Activated T-helper 9 cell treated with anti-CD3 and anti-CD28 coated beads, Interleukin-2, amount 50 U/mL, for 16 hours (primary cell): ENCODE data around the gene CD2BP2.
A peak's percentile ranks its signal among the peaks of the same experiment; 100 is the strongest.
"Not testable (repeated sequence)": the region's sequence is repeated elsewhere in the genome, so short reads cannot be mapped to it uniquely, and the experiment has no call there.

Source experiments
- DNase-seq: peaks from one replicate; pipeline ENCODE4 v3.0.0-alpha.2; 2020; ENCODE audit warnings: low read depth

CD2BP2 gene

GRCh38 chr16:30355144-30355953 is at the start of gene CD2BP2:
Gene CD2BP2, minus strand, starts transcription at chr16:30355308. Its CDS starts 627 bp downstream, at chr16:30354681.
- DNase-seq: peak; percentile 82

DNA sequence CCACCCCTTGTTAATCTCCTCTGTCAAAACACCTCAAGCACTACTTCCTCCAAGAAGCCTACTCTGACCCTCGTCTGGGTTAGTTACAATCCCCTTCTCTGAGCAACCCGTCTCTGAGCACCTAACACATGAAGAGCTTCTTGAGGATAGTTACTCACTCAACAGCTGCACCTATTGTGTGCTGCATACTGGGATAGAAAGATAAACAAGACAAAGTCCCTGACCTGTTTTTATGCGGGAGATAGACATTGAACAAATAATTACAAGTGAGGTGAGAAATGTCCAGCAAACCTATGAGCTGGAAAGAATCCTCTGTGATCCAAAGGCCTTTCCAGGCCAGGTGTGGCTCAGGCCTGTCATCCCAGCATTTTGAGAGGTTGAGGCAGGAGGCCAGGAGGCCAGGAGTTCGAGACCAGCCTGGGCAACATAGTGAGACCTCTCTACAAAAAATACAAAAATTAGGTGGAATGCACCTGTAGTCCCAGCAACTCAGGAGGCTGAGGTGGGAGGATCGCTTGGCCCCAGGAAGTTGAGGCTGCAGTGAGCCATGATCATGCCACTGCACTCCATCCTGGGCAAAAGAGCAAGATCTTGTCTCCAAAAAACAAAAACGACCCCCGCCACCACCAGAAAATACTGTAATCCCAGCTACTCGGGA is 46.8 kb upstream of the CD2BP2 start:
- DNase-seq: no peak

- no peak for DNase-seq
Observed at GRCh38 chr16:30399435-30400186, 44.5 kb upstream of the CD2BP2 start.

DNA sequence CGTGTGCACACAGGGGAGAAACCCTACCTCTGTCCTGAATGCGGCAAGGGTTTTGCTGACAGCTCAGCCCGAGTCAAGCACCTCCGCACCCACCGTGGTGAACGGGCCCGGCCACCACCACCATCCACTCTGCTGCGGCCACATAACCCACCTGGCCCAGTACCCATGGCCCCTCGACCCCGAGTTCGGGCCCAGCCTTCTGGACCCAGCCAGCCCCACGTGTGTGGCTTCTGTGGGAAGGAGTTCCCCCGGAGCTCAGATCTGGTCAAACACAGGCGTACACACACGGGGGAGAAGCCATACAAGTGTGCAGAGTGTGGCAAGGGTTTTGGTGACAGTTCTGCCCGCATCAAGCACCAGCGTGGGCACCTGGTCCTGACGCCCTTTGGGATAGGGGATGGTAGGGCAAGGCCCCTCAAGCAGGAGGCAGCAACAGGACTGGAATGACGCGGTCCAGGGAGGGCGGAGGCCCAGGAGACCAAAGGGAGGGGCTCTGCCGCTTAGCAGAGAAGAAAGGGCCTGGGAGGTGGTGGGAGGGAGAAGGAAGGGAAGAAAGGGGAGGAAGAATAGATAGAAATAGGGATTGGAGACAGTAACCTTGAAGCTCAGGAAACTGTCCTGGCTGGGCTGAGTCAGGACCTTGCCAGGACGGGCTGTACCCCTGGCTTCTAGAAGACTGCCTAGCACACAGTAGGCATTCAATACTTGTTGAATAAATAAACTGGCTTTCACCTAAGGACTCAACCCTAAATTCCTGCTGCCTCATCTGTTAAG is 43.7 kb upstream of the CD2BP2 start:
- DNase-seq: no peak

DNA sequence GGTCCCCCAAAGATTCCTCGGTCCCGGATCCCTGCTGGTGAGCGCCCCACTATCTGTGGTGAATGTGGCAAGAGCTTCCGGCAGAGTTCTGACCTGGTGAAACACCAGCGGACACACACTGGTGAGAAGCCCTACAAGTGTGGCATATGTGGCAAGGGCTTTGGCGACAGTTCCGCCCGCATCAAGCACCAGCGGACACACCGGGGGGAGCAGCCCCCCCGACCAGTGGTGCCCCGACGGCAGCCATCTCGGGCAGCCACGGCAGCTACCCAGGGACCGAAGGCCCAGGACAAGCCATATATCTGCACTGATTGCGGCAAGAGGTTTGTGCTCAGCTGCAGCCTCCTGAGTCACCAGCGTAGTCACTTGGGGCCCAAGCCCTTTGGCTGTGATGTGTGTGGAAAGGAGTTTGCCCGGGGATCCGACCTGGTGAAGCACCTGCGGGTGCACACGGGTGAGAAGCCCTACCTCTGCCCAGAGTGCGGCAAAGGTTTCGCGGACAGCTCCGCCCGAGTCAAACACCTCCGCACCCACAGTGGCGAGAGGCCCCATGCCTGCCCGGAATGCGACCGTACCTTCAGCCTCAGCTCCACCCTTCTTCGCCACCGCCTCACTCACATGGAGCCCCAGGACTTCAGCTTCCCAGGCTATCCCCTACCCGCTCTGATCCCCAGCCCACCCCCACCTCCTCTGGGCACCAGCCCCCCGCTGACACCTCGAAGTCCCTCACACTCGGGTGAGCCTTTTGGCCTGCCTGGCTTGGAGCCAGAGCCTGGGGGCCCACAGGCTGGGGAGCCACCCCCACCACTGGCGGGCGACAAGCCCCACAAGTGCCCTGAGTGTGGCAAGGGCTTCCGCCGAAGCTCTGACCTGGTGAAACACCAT is 42.9 kb upstream of the CD2BP2 start:
- no peak for DNase-seq

DNA sequence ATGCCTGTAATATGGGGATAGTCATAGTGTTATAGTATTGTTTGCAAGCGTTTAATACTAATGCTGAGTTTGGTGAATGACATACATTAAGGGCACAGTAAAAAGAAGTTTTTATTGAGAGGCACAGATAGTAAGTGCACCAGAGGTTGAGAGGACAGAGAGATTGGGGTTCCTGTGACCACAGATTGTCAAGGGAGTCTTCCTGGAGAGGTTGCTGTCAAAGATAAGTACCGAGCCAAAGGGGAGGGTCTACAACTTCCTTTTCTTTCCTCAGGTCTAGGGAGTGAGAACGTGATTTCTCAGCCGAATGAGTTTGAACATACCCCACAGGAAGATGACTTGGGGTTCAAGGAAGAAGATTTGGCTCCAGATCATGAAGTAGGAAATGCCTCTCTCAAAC is 41.9 kb upstream of the CD2BP2 start:
- no peak for DNase-seq

DNA sequence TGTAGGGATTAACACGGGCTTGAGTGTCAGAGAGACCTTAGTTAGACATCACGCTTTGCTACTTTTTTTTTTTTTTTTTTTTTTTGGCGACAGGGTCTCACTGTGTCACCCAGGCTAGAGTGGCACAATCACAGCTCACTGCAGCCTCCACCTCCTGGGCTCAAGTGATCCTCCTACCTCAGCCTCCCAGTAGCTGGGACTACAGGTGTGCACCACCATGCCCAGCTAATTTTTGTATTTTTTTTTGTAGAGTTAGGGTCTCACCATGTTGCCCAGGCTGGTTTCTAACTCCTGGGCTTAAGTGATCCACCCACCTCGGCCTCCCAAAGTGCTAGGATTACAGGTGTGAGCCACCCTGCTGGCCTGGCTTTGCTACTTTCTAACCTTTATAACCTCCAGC is 41.5 kb upstream of the CD2BP2 start:
- not testable (repeated sequence) for DNase-seq

- DNase-seq: no peak
Observed at GRCh38 chr16:30395992-30396585, 41.0 kb upstream of the CD2BP2 start.

DNA sequence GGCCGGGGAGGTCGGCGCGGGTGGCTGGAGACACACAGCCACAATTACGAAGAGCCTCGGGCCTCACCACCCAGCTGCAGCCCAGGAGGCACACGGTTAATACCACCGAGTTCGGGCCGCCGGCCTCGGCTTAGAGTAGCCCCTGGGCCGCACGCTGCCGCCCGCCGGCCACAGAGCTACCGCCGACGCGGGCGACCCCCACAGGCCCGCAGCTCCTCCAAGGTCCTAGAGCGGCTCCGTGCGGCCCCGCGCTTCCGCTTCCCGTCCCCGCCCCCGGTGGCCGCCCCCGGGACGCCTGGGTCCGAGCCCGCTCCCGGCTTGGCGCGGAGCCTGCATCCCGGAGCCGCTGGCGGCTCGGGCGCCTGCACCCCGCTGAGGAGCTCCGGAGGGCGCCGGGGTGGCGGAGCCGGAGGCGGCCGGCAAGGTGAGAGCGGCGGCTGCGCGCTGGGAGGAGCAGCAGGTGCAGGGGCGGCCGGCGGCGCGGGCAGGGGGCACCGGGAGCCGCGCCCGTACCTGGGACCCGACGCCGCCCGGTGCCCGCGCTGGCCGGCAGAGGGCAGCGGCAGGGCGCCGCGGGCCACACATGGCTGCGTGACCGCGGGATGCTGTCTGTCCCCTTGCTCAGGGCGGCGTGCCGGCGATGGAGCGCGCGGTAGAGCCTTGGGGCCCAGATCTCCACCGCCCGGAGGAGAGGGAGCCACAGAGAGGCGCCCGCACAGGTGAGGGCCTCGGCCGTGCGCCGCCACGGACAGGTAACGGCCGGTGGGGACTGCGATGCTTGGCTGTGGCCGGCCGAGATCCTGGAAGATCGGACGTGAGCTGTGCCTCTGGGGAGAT is 40.3 kb upstream of the CD2BP2 start, which contains the start of gene ZNF48:
Gene ZNF48 (plus strand): TSS at position 266 of the 837 bp plus-strand sequence. CDS start 375 bp downstream, at position 641.
- peak; percentile 59 for DNase-seq

- DNase-seq: no peak
Observed at GRCh38 chr16:30394592-30395154, 39.6 kb upstream of the CD2BP2 start.

DNA sequence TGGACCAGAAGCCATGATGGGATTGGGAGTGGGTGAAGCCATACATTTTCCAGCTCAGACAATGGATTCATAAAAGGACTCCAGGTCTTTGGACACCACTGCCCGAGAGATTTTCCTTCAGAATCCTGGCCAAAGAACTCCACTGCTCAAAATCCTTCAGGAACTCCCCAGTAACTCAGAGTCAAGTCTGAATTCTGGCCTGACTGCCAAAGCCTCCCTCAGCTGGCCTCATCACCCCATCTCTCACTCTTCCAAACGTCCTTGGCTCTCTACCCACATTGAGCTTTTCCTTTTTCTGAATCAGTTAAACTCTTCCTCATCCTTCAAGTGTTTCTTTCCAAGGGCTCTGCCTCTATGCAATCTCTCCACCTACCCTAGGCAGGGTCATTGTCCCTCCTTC is 28.4 kb upstream of the CD2BP2 start:
- DNase-seq: no peak

DNA sequence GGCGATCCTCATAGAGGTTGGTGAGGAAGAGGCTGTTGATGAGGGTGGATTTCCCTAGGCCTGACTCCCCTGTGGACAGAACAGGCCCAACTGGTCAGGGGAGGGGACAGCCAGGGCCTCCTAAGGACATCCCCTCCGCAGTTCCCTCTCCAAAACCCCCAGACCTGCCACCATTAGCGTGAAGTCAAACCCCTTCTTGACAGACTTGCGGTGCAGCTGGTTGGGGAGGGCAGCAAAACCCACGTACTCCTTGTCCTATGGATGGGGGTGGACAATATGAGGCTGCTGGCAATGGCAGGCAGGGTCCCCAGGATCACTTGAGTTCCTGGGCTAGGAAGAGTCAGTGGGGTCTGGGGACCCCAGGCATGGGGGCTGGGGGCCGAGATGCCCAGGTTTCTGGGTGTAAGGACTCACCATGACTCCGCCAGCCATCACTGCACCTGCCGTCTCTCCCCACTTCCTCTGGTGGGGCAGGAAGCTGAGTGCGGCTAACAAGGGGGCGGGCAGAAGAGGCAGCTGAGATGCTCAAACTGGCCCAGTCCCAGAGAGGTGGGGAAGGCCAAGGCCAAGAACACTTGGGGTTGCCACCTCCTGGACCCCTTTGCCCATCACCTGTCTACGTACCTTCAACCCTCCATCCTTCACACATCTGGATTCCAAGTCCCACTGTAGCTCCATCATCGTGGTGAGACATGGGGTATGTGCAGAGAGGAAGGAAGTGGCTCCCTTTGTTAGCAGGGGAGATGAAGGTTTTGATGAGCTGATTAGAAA is 27.2 kb upstream of the CD2BP2 start, which contains the start of gene SEPTIN1:
Gene SEPTIN1 (minus strand): TSS at position 451 of the 771 bp plus-strand sequence. CDS start 19 bp downstream, at position 432.
- DNase-seq: peak; percentile 61

DNA sequence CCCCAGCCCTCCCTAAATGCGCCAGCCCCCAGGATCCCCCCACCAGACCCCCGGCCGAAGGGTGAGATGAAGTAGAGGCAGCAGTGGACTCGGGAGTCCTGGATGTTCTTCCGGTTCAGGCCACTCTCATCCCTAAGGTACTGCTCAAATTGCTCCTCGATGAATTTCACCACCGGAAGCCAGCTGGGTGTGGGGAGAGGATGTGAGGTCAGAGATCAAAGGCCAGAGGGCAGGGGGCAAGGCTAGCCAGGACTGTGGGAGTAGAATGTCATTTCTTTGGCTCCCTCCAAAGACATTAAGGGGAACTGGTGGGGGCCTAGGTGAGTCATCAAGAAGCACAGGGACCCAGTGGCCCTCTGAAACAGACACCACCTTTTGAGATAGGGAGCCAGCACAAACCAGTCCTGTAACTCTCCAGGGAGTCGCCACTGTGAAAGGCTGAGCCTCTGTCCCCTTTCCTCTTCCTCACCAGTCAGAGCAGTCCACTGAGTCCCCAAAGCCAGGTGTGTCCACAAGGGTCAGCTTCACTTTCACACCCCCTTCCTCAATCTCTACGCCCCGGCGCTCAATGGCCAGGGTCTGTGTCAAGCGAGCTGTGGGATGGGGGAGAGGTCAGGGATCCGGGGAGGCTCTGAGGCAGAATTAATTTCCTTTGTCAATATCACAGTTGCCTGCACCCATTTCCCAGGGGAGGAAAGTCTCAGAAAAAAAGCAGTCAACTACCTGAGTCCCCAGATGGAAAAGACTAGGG is 26.4 kb upstream of the CD2BP2 start:
- DNase-seq: no peak

- DNase-seq: no peak
Observed at GRCh38 chr16:30380803-30381208, 25.7 kb upstream of the CD2BP2 start.

DNA sequence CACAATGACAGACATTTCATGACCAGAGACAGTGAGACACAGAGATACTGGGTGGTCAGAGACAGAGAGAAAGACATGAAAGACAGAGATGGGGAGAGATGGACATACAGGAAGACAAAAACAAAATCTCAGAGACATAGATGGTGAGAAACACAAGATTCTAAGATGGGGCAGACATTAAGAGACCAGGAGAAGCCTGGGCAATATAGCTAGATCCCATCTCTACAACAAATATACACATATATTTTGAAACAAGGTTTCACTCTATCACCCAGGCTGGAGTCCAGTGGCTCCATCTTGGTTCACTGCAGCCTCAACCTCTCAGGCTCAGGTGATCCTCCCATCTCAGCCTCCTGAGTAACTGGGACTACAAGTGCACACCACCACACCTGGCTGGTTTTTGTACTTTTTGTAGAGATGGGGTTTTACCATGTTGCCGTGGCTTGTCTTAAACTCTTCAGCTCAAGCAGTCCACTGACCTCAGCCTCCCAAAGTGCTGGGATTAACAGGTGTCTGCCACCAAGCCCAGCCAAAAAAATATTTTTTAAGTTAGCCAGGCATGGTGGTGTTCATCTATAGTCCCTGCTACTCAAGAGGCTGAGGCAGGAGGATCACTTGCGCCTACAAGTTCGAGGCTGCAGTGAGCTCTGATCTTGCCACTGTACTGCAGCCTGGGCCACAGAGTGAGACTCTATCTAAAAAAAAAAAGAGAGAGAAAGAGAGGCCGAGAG is 25.1 kb upstream of the CD2BP2 start:
- no peak for DNase-seq

GRCh38 chr16:30379158-30379783 is 24.2 kb upstream of the CD2BP2 start:
- DNase-seq: no peak
